Epithelial cell of proximal tubule (primary cell): ENCODE results near the gene PIGU. TPM values are rescaled to one million over a fixed set of nuclear protein-coding genes. Genes with fewer than 3 reads are reported as not detected.

Source experiments
- DNase-seq: peaks from one replicate; pipeline ENCODE4 v3.0.0-alpha.2; 2011; ENCODE audit warnings: low read depth
- H3K4me3 ChIP-seq: 2 replicates; pipeline ENCODE4 v1.5.1; 2011; ENCODE audit warnings: low read depth, mild to moderate bottlenecking, low read length
- CTCF ChIP-seq: conservative IDR thresholded peaks from 2 replicates; pipeline ENCODE4 v1.5.1; 2012; ENCODE audit warnings: low read depth, mild to moderate bottlenecking, low read length
- total RNA-seq: library from RNA; depleted of rRNA; stranded (reverse); fragments of >200 nt; gene quantifications from 2 replicates; pipeline ENCODE4 v1.2.3, GENCODE V29; 2015

The PIGU gene
- total RNA-seq, 1 donor from 2014 or later, result 30.2 TPM

GRCh38 chr20:34709831-34710567 is 33.1 kb upstream of the PIGU start:
- DNase-seq, result no peak

GRCh38 chr20:34709044-34709830 is 32.3 kb upstream of the PIGU start:
- DNase-seq, result no peak
- H3K4me3 ChIP-seq, result peak overlapping the region; percentile 66
- no peak for TF ChIP-seq CTCF

More at GRCh38 chr20:34709831-34710567, 33.1 kb upstream of the PIGU start:
- H3K4me3 ChIP-seq, result peak overlapping the region; percentile 66
- TF ChIP-seq CTCF, result peak; percentile 39

GRCh38 chr20:34708621-34709043 is 31.7 kb upstream of the PIGU start:
- H3K4me3 ChIP-seq, result peak overlapping the region; percentile 66
- no peak for DNase-seq
- peak; percentile 48 for TF ChIP-seq CTCF

GRCh38 chr20:34706912-34707784 is 30.3 kb upstream of the PIGU start:
- DNase-seq, result no peak
- no peak overlapping the region for H3K4me3 ChIP-seq
- no peak for TF ChIP-seq CTCF

GRCh38 chr20:34706302-34706875 is 29.5 kb upstream of the PIGU start:
- no peak for DNase-seq
- no peak overlapping the region for H3K4me3 ChIP-seq
- TF ChIP-seq CTCF, result no peak
